Sigmoid colon (tissue), 7 donors: ENCODE measurements around the gene PMP22. TPM values are rescaled to one million over a fixed set of nuclear protein-coding genes. Genes with fewer than 3 reads are reported as not detected.

Experiments used
- DNase-seq: peaks from one replicate; pipeline ENCODE4 v3.0.0-alpha.2; 2019
- H3K27ac ChIP-seq, 4 donors: fragments of 200-600 bp; sonication (generic); one replicate each; pipeline ENCODE4 v1.5.1; 2016 to 2019; ENCODE audit warnings: mild to moderate bottlenecking in 1 of 4
- H3K27me3 ChIP-seq, 3 donors: fragments of 200-600 bp; sonication (generic); one replicate each; pipeline ENCODE4 v1.5.1; 2019; ENCODE audit warnings: mild to moderate bottlenecking in 1 of 3
- H3K36me3 ChIP-seq, 4 donors: fragments of 200-600 bp; sonication (generic); one replicate each; pipeline ENCODE4 v1.5.1; 2016 to 2019
- H3K4me1 ChIP-seq, 4 donors: fragments of 200-600 bp; sonication (generic); one replicate each; pipeline ENCODE4 v1.5.1; 2017 to 2019
- H3K4me3 ChIP-seq, 4 donors: fragments of 200-600 bp; sonication (generic); one replicate each; pipeline ENCODE4 v1.5.1; 2017 to 2019; ENCODE audit warnings: mild to moderate bottlenecking in 2 of 4, moderate library complexity in 1 of 4
- H3K9me3 ChIP-seq, 4 donors: fragments of 200-600 bp in 3 of 4; sonication (generic) in 3 of 4; one replicate each; pipeline versions ENCODE4 v1.5.1 to v1.6.1; 2013 to 2019
- CTCF ChIP-seq, 4 experiments: fragments of 450-650 bp in 3 of 4; fragments of 200-600 bp in 1 of 4; IDR thresholded peaks; one replicate each; pipeline ENCODE4 v1.5.1; 2016 to 2019; ENCODE audit warnings: antibody characterized with exemption in 4 of 4, mild to moderate bottlenecking in 3 of 4, moderate library complexity in 2 of 4
- EP300 ChIP-seq, 4 donors: sonication (generic); formaldehyde crosslinking; IDR thresholded peaks; one replicate each; pipeline ENCODE4 v1.6.1; 2017; ENCODE audit warnings: antibody characterized with exemption in 4 of 4
- POLR2A ChIP-seq, 2 donors: fragments of 450-650 bp; IDR thresholded peaks; one replicate each; pipeline ENCODE4 v1.6.1; 2016; ENCODE audit warnings: antibody characterized with exemption in 2 of 2, mild to moderate bottlenecking in 2 of 2, moderate library complexity in 2 of 2
- POLR2AphosphoS5 ChIP-seq, 4 donors: sonication (generic); formaldehyde crosslinking; IDR thresholded peaks; one replicate each; pipeline ENCODE4 v1.6.1; 2017; ENCODE audit warnings: antibody characterized with exemption in 4 of 4
- WGBS, 2 donors: extraction: QIAGEN DNeasy Blood & Tissue Kit; methylation state at CpG; one replicate each; pipeline ENCODE4 v1.1.7; 2013; 5-methylcytosine and 5-hydroxymethylcytosine counted together
- intact Hi-C: fragments of 100-400 bp; cut with DNase I; formaldehyde crosslinking; loops from one replicate; pipeline ENCODE4 v1.15.1; 2023
- polyA plus RNA-seq, 3 donors: library from polyadenylated mRNA; stranded (reverse); fragments of 200-250 nt; gene quantifications; one replicate each; pipeline ENCODE4 v1.2.3, GENCODE V29; 2013
- total RNA-seq, 4 donors: library from RNA; depleted of rRNA; stranded (reverse); fragments of >200 nt; gene quantifications; one replicate each; pipeline ENCODE4 v1.1.0, GENCODE V29; 2016
- donor health status: healthy with polysubstance abuse.
- donor health status: Bipolar disorder and iron deficiency.
- donor health status: healthy.

The PMP22 gene
- total and polyA plus RNA-seq, 7 donors: 25.2 to 350 (median 125) TPM

GRCh38 chr17:15268461-15268860 is 3.3 kb upstream of the PMP22 start:
- no peak for DNase-seq
- no peaks in the 10 kb centered on the region for H3K9me3 ChIP-seq
- no peaks in the 10 kb centered on the region for H3K36me3 ChIP-seq
- no peak for TF ChIP-seq POLR2A (IDR thresholded peaks at IDR 0.05)
- no peak for TF ChIP-seq CTCF (IDR thresholded peaks at IDR 0.05)
- no peak for TF ChIP-seq EP300 (IDR thresholded peaks at IDR 0.05)
- no peak for TF ChIP-seq POLR2AphosphoS5 (IDR thresholded peaks at IDR 0.05)
- intact Hi-C loops: loop anchor here (10.0 kb wide), 1 partner anchor 656 kb away; no protein-coding TSS in a partner anchor
- no peak overlapping the region for H3K4me3 ChIP-seq
- H3K4me1 ChIP-seq: peaks cover 0 to 35% (median 23%) of the 10 kb centered on the region in 4 donors
- H3K27me3 ChIP-seq: no peaks in the 10 kb centered on the region
- H3K27ac ChIP-seq: peak overlapping the region in 3 of 4 donors; percentile 5 to 26 (median 6)
- WGBS, 2 donors: 48 to 72% methylated on average over 1 of the region's 1 CpG

GRCh38 chr17:15267996-15268395 is 2.9 kb upstream of the PMP22 start:
- no peak for DNase-seq
- H3K4me1 ChIP-seq: peaks cover 0 to 32% (median 19%) of the 10 kb centered on the region in 4 donors
- H3K36me3 ChIP-seq: no peaks in the 10 kb centered on the region
- WGBS, 2 donors: 77 to 85% methylated on average over 3 of the region's 3 CpGs
- H3K9me3 ChIP-seq: no peaks in the 10 kb centered on the region
- TF ChIP-seq CTCF (IDR thresholded peaks at IDR 0.05) (no peak), POLR2AphosphoS5 (IDR thresholded peaks at IDR 0.05) (no peak), EP300 (IDR thresholded peaks at IDR 0.05) (no peak), POLR2A (IDR thresholded peaks at IDR 0.05) (no peak)
- no peak overlapping the region for H3K4me3 ChIP-seq
- H3K27me3 ChIP-seq: no peaks in the 10 kb centered on the region
- intact Hi-C loops: loop anchor here (10.0 kb wide), 1 partner anchor 657 kb away; no protein-coding TSS in a partner anchor
- H3K27ac ChIP-seq: peak overlapping the region in 1 of 4 donors; percentile 26

- Histone ChIP-seq H3K36me3 (no peaks in the 10 kb centered on the region), H3K27me3 (no peaks in the 10 kb centered on the region), H3K9me3 (no peaks in the 10 kb centered on the region), H3K27ac (peak overlapping the region in 1 of 4 donors; percentile 99), H3K4me3 (no peak overlapping the region), H3K4me1 (peaks cover 0 to 27% (median 14%) of the 10 kb centered on the region in 4 donors)
- no peak for TF ChIP-seq EP300 (IDR thresholded peaks at IDR 0.05)
- TF ChIP-seq POLR2A (IDR thresholded peaks at IDR 0.05): no peak
- no peak for TF ChIP-seq POLR2AphosphoS5 (IDR thresholded peaks at IDR 0.05)
- no peak for TF ChIP-seq CTCF (IDR thresholded peaks at IDR 0.05)
- DNase-seq: no peak
- 90 to 92% methylated on average over 13 of the region's 13 CpGs for WGBS, 2 donors
- intact Hi-C loops: loop anchor here (10.0 kb wide), 1 partner anchor 658 kb away; no protein-coding TSS in a partner anchor
Measured at GRCh38 chr17:15266325-15267125, 1.4 kb upstream of the PMP22 start.

- intact Hi-C loops: loop anchor here (5.0 to 10.0 kb wide), 2 partner anchors 148 to 660 kb away; no protein-coding TSS in a partner anchor
- Histone ChIP-seq H3K27ac (peak overlapping the region; percentile 89 to 99 (median 94)), H3K9me3 (no peaks in the 10 kb centered on the region), H3K4me1 (peaks cover 0 to 33% (median 20%) of the 10 kb centered on the region in 4 donors), H3K36me3 (peaks cover 0 to 4% (median under 1%) of the 10 kb centered on the region in 4 donors), H3K27me3 (no peaks in the 10 kb centered on the region), H3K4me3 (peak overlapping the region; percentile 26 to 90 (median 66))
- peak in 1 of 4 donors; percentile 32 for TF ChIP-seq POLR2AphosphoS5 (IDR thresholded peaks at IDR 0.05)
- no peak for TF ChIP-seq EP300 (IDR thresholded peaks at IDR 0.05)
- 6 to 54% methylated on average over 2 of the region's 2 CpGs for WGBS, 2 donors
- DNase-seq: no peak
Measured at GRCh38 chr17:15264542-15264941, 584 bp downstream of the PMP22 start.

- peaks cover 0 to 42% (median 28%) of the 10 kb centered on the region in 4 donors for H3K4me1 ChIP-seq
- no peaks in the 10 kb centered on the region for H3K9me3 ChIP-seq
- peak overlapping the region; percentile 61 to 94 (median 80) for H3K4me3 ChIP-seq
- no peak for TF ChIP-seq EP300 (IDR thresholded peaks at IDR 0.05)
- TF ChIP-seq POLR2A (IDR thresholded peaks at IDR 0.05): no peak
- no peak for TF ChIP-seq CTCF (IDR thresholded peaks at IDR 0.05)
- TF ChIP-seq POLR2AphosphoS5 (IDR thresholded peaks at IDR 0.05): no peak
- peaks cover 4 to 13% (median 8%) of the 10 kb centered on the region in 4 donors for H3K36me3 ChIP-seq
- WGBS, 2 donors: 8 to 46% methylated on average over 3 of the region's 3 CpGs
- peak overlapping the region; percentile 89 to 99 (median 94) for H3K27ac ChIP-seq
- intact Hi-C loops: loop anchor here (1.0 to 10.0 kb wide), 3 partner anchors 44 to 661 kb away; no protein-coding TSS in a partner anchor
- no peak for DNase-seq
- no peaks in the 10 kb centered on the region for H3K27me3 ChIP-seq
Measured at GRCh38 chr17:15263680-15264079, 1.4 kb downstream of the PMP22 start.
